Measurements from ENCODE around the gene PPP2R5C. TPM values are rescaled to one million over a fixed set of nuclear protein-coding genes. Genes with fewer than 3 reads are reported as not detected.

The PPP2R5C gene
- total and polyA plus RNA-seq, 9 of the 15 experiments (the other 6 are each of a cell fraction or from before 2014, with no cell fraction given), result 284 to 617 (median 395) TPM

DNA sequence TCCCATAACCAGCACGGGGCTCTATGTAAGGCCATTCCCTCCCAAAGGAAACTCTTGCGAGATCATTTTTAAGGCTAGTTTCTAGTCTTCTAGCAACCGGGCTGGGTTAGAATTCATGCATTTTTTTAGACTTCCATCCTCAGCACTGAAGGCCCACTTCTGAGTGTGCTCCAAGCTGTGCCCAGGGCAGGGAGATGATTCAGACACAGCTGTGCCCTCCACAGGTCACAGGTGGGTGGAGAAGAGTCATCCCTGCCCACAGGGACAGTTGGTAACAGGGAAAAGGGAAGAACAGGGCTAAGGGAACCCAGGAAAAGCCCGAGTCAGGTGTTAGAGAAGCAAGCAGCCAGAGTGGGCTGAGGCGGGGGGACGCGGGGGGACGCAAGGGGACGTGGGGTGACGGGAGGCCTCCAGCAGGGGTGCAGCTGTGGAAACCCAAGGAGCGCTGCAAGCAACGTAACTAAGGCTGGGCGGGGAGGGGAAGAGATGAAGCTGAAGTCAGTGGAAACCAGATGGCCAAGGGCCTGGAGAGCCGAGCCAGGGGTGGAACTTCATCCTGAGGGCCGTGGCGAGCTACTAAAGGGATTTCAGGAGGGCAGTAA is 27.2 kb upstream of the PPP2R5C start:
- H2AFZ ChIP-seq (ENCODE audit: low read depth, low read length), result no peak overlapping the region
- no peaks in the 10 kb centered on the region for H3K27me3 ChIP-seq (ENCODE audit: control insufficient read depth in 2 of 2, insufficient read depth in 2 of 2, low read length in 2 of 2)
- H3K9ac ChIP-seq (ENCODE audit: insufficient read depth in 1 of 2, low read depth in 2 of 2, low read length in 2 of 2), result no peak overlapping the region
- no TSS peak for BruUV-seq (replicated peaks)
- no peaks in the 10 kb centered on the region for H4K20me1 ChIP-seq (replicated peaks; ENCODE audit: control insufficient read depth, insufficient read depth, low read length)
- peaks cover 11% of the 10 kb centered on the region for H3K9me3 ChIP-seq (replicated peaks; ENCODE audit: control insufficient read depth, insufficient read depth, low read depth, low read length)
- FAIRE-seq (no peak), ATAC-seq (no peak), DNase-seq (ENCODE audit: extremely low read depth in 1 of 4, low spot score in 3 of 4) (no peak)
- no peaks in the 10 kb centered on the region for H3K9me1 ChIP-seq (ENCODE audit: control insufficient read depth, insufficient read depth, low read length)
- in situ Hi-C loops (cut with MboI), result no loop called here
- H3K79me2 ChIP-seq (ENCODE audit: control insufficient read depth, insufficient read depth, low read length), result no peaks in the 10 kb centered on the region
- no peak overlapping the region for H3K27ac ChIP-seq (ENCODE audit: extremely low read depth, low read depth, low read length)
- intact Hi-C loops (cut with micrococcal nuclease), result no loop called here
- CTCF ChIA-PET (ENCODE audit: low intra/inter-chr PET ratio), result no interaction called here
- peaks cover 21% of the 10 kb centered on the region in 2 experiments; a peak in 4 of 5 replicates for H3K4me1 ChIP-seq (replicated peaks in 1 of 2; ENCODE audit: control insufficient read depth in 2 of 2, insufficient read depth in 2 of 2, low read length in 2 of 2)
- H3K4me3 ChIP-seq, result no peak overlapping the region
- POLR2A ChIA-PET, result no interaction called here
- H3K4me2 ChIP-seq (ENCODE audit: insufficient read depth, low read length), result no peak overlapping the region
- no peak for TF ChIP-seq RB1 (IDR thresholded peaks at IDR 0.05; ENCODE audit: low read depth)
- TF ChIP-seq, protein P1, sequence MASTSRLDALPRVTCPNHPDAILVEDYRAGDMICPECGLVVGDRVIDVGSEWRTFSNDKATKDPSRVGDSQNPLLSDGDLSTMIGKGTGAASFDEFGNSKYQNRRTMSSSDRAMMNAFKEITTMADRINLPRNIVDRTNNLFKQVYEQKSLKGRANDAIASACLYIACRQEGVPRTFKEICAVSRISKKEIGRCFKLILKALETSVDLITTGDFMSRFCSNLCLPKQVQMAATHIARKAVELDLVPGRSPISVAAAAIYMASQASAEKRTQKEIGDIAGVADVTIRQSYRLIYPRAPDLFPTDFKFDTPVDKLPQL (IDR thresholded peaks at IDR 0.05; ENCODE audit: extremely low read depth, insufficient read length), result no peak
- no peak for TF ChIP-seq TEAD1 (CRISPR knock-in tag; IDR thresholded peaks at IDR 0.05)
- TF ChIP-seq BCOR (IDR thresholded peaks at IDR 0.05), result no peak
- TF ChIP-seq HDAC2 (IDR thresholded peaks at IDR 0.05), result no peak
- TF ChIP-seq JUNB (CRISPR knock-in tag; conservative IDR thresholded peaks at IDR 0.05), result no peak
- 80% methylated on average over 10 of the region's 16 CpGs for WGBS (ENCODE audit: insufficient coverage, low coverage, missing lambda C conversion rate)
- H3K36me3 ChIP-seq (ENCODE audit: control insufficient read depth, insufficient read depth, low read length), result no peaks in the 10 kb centered on the region
